ENCODE results near the gene TOMM40L.

GRCh38 chr1:161199506-161200139 is 26.2 kb upstream of the TOMM40L start:
- TF ChIP-seq CTCF (IDR thresholded peaks at IDR 0.05; ENCODE audit: poor library complexity, severe bottlenecking) (no peak), POLR2AphosphoS5 (IDR thresholded peaks at IDR 0.05) (no peak), MXI1 (conservative IDR thresholded peaks at IDR 0.05; ENCODE audit: poor library complexity, severe bottlenecking) (no peak), EZH2 (IDR thresholded peaks at IDR 0.05; ENCODE audit: borderline replicate concordance, insufficient read depth, low read length, poor library complexity, severe bottlenecking) (no peak), TAF1 (IDR thresholded peaks at IDR 0.05; ENCODE audit: low read depth) (no peak), REST (IDR thresholded peaks at IDR 0.05; ENCODE audit: borderline replicate concordance) (no peak)
